HL-60/S4 (cell line): Measurements from ENCODE around the gene GREB1L.
"Not testable (repeated sequence)": the region's sequence is repeated elsewhere in the genome, so short reads cannot be mapped to it uniquely, and the experiment has no call there.

ENCODE experiments used
- in situ Hi-C: fragments of 300-500 bp; cut with MboI; formaldehyde crosslinking; loops from 2 replicates; pipeline ENCODE4 v1.14.3; 2022; ENCODE audit warnings: low sequenced_read_pairs

The GREB1L gene

GRCh38 chr18:21242141-21242779 is at the start of gene GREB1L:
TSS of gene GREB1L (plus strand) at chr18:21242232. CDS start at chr18:21383519, 141,287 bp downstream.
- in situ Hi-C loops, result no loop called here

DNA sequence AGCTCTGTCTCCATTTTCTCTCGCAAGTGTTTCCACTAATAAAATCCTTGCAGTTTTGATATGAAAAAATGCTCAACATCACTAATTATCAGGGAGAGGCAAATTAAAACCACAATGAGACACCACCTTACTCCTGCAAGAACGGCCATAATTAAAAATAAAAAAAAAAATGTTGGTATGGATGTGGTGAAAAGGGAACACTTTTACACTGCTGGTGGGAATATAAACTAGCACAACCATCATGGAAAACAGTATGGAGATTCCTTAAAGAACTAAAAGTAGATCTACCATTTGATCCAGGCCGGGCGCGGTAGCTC is 49.8 kb upstream of the GREB1L start:
- in situ Hi-C loops, result loop anchor here (10.0 kb wide), 1 partner anchor 253 kb away; no protein-coding TSS in a partner anchor

GRCh38 chr18:21194871-21195771 is 46.9 kb upstream of the GREB1L start:
- in situ Hi-C loops, result loop anchor here (10.0 kb wide), 1 partner anchor 250 kb away; no protein-coding TSS in a partner anchor

DNA sequence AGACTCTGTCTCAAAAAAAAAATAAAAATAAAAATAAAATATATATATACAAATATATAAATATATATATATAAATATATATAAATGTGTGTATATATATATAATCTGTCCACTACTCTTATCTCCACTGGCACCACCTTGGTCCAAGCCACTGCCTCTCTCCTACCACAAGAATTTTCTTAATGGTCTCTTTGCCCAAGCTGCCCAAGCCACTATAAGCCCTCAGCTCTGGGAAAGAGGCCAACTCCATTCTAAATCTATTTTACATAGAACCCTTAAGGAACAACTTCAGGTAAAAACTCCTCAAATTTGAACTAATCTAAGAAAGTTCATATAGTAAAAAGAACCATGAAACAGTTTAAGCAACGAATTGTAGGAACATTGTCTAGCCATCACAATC is 45.6 kb upstream of the GREB1L start:
- in situ Hi-C loops, result loop anchor here (10.0 kb wide), 1 partner anchor 248 kb away; no protein-coding TSS in a partner anchor

- in situ Hi-C loops, result no loop called here
Measured at GRCh38 chr18:21203126-21203525, 38.9 kb upstream of the GREB1L start.

DNA sequence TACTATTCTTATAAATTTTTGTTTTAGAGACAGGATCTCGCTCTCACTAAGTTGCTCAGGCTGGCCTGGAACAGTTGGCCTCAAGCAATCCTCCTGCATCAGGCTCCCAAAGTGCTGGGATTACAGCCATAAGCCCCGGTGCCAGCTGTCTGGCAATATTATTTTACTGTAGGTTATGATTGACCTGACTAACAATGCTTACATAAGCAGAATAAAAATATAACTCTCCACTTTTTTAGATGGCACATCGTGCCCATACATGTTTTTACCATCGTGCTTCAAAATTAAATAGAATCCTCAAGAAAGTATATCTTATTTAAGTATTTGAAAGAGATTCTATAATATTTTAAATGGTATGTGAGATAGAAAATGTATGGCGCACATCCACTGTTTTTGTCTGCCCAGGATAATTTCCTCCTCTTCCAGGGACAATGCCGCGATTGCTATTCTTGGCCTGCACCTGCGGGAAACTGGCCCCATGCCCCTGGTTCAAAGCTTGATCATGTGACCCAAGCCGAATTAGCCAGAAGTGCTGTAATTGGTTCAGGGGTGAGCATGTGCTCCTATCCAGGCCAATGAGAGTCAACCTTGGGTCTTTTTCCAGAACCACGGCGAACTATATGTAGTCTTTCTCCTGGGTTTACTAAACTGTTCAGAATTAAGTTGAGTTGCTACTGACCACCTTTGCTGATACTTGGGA is 38.3 kb upstream of the GREB1L start:
- in situ Hi-C loops, result no loop called here

GRCh38 chr18:21205695-21206094 is 36.3 kb upstream of the GREB1L start:
- in situ Hi-C loops, result no loop called here

GRCh38 chr18:21210278-21210677 is 31.8 kb upstream of the GREB1L start:
- in situ Hi-C loops, result no loop called here

DNA sequence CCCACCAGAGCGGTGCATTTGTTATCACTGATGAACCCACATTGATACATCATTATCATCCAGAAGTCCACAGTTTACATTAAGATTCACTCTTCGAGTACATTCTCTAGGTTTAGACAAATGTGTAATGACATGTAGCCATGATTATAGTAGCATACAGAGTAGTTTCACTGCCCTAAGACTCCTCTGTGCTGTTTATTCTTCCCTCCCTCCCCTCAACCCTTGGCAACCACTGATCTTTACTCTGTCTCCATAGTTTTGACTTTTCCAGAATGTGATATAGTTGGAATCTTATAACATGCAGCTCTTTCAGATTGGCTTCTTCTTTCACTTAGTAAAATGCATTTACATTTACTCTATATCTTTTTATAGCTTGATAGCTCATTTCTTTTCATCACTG is 31.2 kb upstream of the GREB1L start:
- in situ Hi-C loops, result no loop called here

DNA sequence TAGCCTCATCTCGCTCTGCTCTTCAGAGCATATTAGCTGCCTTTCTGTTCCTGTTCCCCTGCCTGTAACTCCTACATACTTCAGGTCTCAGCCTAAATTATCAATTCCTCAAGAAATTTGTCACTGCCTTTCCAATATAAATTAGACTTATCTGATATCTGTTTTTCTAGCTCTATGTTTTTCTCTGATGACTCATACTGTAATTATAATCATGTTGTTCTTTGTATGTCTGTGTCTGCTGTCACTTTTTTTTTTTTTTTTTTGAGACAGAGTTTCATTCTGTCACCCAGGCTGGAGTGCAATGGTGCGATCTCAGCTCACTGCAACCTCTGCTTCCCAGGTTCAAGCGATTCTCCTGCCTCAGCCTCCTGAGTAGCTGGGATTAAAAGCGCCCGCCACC is 27.6 kb upstream of the GREB1L start:
- in situ Hi-C loops, result not testable (repeated sequence)

DNA sequence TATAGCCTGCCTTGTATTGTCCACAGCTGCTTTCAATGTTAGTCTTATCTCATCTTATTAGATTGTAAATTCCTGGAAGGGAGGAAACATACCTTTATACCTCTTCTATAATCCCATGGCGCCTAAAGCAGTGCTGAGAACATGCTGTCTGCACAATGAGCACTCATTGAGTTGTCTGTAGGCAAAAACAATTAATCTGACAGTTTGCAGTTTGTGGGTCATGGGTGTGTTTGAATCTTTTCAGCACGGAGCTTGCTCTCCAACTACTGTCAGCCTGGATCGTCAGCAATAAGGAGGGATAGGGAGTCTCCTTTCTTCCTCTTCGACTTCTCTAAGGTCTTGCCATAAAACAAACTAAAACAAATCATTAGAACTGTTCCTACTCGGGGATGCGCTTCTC is 26.5 kb upstream of the GREB1L start:
- in situ Hi-C loops, result no loop called here

GRCh38 chr18:21218862-21219261 is 23.2 kb upstream of the GREB1L start:
- in situ Hi-C loops, result no loop called here

GRCh38 chr18:21230436-21230835 is 11.6 kb upstream of the GREB1L start:
- in situ Hi-C loops, result no loop called here

- in situ Hi-C loops, result no loop called here
Measured at GRCh38 chr18:21241301-21242048, 557 bp upstream of the GREB1L start.

GRCh38 chr18:21242780-21243401 is 859 bp downstream of the GREB1L start:
- in situ Hi-C loops, result no loop called here

DNA sequence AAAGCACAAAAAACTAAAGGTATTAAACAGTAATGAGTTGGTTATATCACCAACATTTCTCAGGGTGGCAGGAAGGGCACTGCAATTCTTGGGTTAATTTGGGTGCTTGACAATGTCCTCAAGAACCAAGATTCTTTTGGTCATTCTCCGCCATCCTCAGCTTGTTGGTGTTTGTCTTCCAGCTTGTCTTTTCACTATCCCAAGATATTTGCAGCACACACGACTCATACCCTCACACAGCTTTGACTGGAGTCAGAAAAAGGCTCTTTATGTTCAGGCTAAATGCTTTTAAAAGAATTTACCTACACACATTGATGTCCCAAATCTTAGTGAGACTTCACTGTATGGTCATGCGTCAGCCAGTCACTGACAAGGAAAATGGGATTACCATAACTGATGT is 12.5 kb downstream of the GREB1L start:
- in situ Hi-C loops, result loop anchor here (25.0 kb wide), 1 partner anchor 608 kb away; no protein-coding TSS in a partner anchor

DNA sequence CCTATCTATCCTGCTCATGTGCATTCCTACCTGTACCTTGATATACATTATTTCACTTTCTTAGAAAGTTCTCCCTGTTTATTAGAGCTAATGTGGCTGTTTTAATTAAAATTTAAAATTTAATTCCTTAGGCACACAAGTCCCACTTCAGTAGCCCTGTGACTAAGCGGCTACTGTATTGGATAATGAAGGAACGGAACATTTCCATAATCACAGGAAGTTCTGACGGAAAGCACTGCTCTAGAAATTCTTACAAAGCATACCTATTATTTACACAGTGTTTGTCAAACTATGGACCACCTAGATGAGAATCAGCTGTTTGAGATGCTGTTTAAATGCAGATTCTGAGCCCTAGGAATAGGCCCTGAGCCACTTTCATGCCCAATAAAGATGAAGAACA is 13.2 kb downstream of the GREB1L start:
- in situ Hi-C loops, result loop anchor here (25.0 kb wide), 1 partner anchor 607 kb away; no protein-coding TSS in a partner anchor

- in situ Hi-C loops, result loop anchor here (25.0 kb wide), 1 partner anchor 605 kb away; no protein-coding TSS in a partner anchor
Measured at GRCh38 chr18:21257386-21257785, 15.4 kb downstream of the GREB1L start.

DNA sequence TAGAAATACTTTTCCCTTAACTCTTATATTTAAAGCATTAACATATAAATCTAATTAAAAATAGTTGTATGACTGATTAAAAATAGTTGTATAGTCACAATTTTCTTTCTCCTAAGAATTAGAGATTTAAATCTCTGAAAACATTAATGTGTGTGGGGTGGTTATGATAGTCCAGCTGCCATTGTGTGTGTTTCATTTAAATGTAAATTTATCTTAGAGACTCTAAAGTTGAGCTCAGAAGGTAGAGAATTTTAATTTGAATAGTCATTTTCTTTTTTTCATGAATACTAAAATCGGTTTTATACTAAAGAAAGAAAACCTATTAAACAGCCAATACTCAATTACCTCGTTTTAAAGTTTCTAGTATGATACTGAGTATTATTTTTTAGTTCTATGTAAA is 18.6 kb downstream of the GREB1L start:
- in situ Hi-C loops, result loop anchor here (25.0 kb wide), 1 partner anchor 602 kb away; no protein-coding TSS in a partner anchor

DNA sequence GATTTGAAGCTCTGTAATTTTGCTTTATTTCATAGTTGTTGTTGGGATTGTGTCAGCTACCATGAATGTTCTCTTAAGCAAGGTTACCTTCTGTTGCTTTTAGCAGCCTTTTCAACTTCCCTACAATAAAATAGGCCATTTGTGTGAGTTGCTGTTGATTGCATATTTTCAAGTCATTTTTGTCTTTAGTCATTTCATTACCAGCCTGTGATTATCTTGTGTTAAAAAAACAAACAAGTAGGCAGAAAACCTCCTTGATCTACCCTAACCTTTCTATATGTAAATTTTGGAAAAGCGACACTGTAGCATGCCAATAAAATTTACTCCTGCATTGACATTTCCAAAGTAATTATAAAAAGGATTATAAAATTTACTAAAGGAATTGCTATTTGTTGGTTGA is 19.3 kb downstream of the GREB1L start:
- in situ Hi-C loops, result loop anchor here (25.0 kb wide), 1 partner anchor 601 kb away; no protein-coding TSS in a partner anchor
